Measurements from ENCODE around the gene REV3L.

DNA sequence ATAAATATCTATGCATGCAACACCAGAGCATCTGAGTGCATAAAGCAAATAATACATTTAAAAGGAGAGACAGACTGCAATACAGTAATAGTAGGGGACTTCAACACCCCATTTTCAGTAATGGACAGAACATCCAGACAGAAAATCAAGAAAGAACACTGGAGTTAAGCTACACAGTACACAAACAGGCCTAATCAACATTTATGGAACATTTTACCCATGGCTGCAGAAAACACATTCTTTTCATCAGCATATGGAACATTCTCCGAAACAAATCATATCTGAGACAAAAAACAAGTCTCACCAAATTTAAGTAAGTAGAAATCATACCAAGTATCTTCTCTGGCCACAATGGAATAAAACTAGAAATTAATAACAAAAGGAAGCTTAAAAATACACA lies 50.5 kb downstream of the REV3L start:
- TF ChIP-seq, protein P1, sequence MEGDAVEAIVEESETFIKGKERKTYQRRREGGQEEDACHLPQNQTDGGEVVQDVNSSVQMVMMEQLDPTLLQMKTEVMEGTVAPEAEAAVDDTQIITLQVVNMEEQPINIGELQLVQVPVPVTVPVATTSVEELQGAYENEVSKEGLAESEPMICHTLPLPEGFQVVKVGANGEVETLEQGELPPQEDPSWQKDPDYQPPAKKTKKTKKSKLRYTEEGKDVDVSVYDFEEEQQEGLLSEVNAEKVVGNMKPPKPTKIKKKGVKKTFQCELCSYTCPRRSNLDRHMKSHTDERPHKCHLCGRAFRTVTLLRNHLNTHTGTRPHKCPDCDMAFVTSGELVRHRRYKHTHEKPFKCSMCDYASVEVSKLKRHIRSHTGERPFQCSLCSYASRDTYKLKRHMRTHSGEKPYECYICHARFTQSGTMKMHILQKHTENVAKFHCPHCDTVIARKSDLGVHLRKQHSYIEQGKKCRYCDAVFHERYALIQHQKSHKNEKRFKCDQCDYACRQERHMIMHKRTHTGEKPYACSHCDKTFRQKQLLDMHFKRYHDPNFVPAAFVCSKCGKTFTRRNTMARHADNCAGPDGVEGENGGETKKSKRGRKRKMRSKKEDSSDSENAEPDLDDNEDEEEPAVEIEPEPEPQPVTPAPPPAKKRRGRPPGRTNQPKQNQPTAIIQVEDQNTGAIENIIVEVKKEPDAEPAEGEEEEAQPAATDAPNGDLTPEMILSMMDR (IDR thresholded peaks at IDR 0.05; ENCODE audit: insufficient read depth, low read length, poor library complexity, severe bottlenecking), result no peak
- no peak for TF ChIP-seq EZH2phosphoT487 (conservative IDR thresholded peaks at IDR 0.05; ENCODE audit: low read length)

All from SU-DHL-6 (cell line).